Measurements from ENCODE around the gene ATP6V1C2.
"Not testable (repeated sequence)": the region's sequence is repeated elsewhere in the genome, so short reads cannot be mapped to it uniquely, and the experiment has no call there.

The ATP6V1C2 gene

DNA sequence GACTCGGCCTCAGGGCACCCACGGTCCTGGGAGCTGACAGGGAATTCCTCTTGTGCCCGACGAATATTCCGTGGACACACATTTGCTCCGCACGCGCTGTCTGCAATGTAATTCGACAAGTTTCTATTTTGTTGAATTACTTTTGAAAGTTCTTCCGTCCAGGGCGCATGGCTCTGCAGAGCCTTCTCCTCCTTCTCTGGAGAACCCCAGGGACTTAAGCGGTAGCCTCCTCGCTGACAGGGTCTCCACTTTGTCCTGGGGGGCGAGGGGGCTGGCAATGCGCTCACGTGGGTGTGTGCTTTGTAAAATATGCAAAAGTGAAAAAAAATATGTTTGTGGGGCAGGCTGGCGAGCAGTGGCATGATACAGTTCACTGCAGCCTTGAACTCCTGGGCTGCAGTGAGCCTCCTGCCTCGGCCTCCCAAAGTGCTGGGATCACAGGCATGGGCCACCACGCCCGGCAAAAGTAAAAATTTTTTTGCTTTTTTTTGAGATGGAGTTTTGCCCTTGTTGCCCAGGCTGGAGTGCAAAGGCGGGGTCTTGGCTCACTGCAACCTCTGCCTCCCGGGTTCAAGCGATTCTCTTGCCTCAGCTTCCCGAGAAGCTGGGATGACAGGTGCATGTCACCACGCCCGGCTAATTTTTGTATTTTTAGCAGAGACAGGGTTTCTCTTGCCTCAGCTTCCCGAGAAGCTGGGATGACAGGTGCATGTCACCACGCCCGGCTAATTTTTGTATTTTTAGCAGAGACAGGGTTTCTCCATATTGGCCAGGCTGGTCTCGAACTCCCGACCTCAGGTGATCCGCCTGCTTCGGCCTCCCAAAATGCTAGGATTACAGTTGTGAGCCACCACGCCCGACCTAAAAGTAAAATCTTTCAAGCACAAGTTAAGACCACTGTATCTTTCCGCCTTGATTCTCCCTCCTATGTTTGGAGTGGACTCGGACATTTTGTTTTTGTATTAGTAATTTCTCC, 92.0 kb downstream of the ATP6V1C2 start:
- DNase-seq (ENCODE audit: low read depth): not testable (repeated sequence)

DNA sequence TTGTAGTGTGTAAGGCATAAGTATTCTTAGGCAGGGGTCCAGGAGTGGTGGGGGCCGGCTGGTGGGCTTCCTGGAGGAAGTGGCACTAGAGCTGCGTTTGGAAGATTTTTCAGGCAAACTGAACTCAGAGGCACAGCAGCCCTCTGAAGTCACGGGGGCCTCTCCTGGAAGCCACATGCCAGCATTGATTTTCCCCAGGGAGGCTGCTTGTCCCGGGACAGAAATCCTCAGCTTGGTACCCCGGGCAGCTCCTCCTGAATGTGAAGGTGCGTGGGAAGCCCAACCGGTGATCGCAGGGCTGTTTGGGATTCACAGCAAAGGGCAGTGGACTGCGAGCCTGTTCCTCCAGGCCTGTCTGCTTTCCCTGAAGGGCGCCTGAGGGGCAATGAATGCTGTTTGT, 92.7 kb downstream of the ATP6V1C2 start:
- no peak for DNase-seq (ENCODE audit: low read depth)

DNA sequence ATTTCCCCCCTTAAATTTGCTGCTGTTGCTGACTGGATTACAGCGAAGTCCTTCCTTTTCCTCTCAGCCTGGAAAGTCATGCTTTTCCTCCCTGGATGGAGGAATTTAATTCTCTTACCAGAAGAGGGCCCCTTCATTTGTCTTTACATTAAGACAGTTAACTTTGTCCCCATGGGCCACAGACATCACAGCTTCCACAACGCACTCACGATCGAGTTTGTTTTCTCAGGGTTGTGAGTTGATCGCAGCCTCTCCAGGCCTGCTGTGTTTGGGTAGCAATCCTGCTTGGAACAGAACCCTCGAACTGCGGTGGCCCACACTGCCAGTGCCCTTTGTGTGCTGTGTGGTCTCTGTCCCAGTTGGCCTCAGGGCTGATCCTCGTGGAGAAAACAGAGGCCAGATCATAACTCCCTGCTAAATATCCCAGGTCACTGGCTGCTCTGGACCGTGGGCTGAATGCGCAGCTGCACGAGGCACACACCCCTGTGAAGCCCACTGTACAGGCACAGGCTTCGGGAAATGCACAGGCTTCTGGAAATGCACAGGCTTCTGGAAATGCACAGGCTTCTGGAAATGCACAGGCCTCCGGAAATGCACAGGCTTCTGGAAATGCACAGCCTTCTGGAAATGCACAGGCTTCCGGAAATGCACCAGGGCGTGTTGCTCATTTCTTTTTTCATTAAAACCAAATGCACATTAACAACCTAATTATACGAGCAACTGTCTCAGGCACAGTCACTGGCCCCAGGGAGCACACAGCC, 93.3 kb downstream of the ATP6V1C2 start:
- DNase-seq (ENCODE audit: low read depth): no peak

DNA sequence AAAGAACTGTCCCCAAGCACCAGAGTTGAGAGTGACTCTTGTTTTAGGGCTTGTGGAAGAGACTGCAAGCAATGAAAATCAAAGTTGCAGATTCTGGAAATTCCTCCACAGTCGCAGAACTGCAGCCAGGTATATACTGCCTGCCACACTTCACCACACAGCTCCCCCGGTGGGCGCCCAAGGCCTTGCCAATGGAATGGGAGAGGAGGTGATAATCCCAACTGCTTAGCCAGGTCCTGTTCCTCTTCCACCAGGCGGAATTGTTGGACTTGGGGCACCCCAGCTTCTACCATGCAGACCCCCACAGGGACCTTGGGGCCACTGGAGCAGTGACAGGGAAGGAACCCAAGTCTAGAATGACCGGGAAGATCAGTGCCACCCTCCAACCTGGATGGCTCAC, 96.0 kb downstream of the ATP6V1C2 start:
- DNase-seq (ENCODE audit: low read depth): no peak

DNA sequence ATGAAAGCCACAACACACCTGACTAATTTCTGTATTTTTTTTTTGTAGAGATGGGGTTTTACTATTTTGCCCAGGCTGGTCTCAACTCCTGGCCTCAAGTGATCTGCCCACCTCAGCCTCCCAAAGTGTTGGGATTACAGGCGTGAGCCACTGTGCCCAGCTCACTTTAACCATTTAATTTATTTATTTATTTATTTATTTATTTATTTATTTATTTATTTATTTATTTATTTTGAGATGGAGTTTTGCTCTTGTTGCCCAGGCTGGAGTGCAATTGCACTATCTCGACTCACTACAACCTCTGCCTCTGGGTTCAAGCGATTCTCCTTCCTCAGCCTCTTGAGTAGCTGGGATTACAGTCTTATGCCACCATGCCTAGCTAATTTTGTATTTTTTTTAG, 96.9 kb downstream of the ATP6V1C2 start:
- not testable (repeated sequence) for DNase-seq (ENCODE audit: low read depth)

DNA sequence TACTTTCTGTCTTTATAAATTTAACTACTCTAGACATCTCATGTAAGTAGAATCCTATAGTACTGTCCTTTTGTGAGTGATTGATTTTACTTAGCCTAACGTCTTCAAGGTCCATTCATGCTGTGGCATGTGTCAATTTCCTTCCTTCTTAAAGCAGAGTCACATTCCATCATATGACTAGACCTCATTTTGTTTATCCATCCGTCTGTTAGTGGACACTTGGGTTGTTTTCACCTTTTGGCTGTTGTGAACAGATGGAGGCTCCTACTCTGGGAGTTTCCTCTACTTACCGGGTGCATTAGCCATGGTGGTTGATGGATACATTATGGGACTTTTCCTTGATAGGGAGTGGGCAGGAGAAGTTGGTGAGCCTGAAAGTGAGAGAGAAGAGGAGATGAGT, 97.6 kb downstream of the ATP6V1C2 start:
- DNase-seq (ENCODE audit: low read depth): no peak

DNA sequence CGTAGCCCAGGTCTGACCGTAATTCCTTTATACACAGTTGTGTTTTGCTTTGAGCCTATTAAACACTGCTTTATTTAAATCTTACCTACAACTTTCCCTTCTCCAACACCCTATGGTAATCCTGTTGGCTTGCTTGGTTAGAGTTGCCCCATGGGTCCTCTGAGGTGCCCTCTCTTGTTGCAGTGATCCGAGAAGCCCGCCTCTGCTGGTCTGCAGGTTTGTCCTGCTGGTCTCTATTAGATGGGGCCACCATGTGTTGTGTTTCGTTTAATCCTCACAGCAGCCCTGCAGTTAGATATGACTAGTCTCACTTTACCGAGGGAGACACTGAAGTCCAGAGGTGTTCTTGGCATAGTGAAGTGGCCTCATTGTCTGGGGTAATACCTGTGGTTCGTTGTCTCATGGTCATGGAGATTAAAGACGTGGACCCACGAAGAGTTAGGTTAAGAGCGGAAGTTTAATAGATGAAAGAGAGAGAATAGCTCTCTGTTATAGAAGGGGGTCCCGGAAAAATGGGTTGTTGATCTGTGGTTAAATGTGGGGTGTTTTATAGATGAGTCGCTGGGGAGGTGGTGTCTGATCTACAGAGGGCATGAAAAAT, 98.4 kb downstream of the ATP6V1C2 start:
- DNase-seq (ENCODE audit: low read depth): no peak

DNA sequence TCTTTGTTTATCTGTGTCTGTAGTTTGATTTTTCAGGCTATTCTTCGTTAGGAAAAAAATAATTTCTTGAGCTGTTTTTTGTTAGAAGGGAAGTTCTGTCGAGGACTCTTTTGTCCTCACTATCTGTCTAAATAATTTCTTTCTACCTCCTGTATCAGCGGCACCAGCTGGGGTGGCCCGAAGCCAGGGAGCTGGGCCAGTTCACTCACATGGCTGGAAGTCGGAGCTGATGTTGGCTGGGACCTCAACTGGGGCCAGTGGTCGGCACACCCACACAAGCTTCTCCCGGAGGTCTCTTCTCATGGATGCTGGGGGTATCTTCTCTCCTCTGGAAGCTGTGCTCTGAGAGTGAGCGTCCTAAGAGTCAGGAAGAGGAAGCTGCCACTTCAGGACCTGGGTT, 99.1 kb downstream of the ATP6V1C2 start:
- DNase-seq (ENCODE audit: low read depth): no peak

DNA sequence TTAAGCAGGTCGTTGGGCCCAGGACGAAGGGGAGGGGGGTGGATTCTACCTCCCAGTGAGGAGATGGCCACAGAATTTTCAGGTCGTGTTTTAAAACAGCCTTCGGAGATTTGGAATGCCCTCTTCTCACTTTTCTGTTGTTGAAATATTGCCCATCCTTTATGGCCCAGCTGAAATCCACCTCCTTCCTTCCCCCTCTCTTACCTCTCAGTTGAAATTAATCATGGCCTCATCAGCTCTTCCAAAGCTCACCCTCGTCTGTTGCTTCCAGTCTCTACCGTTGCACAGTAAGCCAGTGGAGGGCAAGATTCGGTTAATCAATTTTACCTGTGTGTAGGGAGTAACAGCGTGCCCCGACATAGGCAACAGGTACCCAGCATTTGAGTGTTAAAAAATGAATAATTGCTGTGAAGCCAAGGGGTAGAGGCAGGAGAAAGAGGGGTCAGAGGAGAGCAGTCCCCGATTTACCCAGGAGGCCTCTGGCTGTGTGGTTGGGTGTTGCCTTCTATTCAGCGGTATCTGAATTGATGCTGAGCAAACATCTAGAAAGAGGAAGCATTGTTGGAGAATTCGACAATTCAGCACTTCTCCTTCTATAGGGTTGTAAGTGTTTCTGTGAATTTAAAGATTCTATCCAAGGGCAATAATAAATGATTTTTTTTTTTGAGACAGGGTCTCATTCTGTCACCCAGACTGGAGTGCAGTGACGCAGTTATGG, 99.7 kb downstream of the ATP6V1C2 start:
- DNase-seq (ENCODE audit: low read depth): no peak

DNA sequence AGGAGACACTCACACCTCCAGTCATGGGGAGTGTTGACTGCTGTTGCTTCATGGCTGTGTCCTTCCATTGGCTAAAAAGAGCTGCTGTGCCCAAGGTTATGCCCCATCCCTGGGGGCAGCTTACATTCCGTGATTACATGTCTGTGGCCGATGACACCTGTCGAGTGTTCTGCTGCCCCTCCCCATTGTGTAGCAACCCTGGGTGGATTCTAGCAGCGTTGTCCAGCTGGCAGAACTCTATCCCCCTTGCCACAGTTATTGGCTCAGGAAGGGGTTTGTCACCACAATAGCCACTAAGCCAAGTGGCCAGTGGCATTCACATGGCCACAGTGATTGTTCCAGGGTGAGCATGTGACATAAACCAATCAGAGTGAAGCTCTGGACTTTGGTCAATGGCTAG, 102.8 kb downstream of the ATP6V1C2 start:
- no peak for DNase-seq (ENCODE audit: low read depth)

DNA sequence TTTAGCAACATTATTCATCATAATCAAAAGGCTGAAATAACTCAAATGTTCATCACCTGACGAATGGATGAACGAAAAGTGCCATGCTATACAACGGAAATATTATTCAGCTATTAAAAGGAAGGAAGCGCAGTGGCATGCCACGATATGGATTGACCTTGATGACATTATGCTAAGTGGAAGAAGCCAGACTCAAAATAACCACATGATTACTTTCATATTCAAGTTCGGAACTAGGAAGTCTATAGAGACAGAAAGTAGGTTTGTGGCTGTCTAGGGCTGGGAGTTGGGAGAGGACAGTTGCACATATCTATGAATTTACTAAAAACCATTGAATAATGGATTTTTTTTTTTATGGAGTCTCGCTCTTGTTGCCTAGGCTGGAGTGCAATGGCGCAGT, 104.6 kb downstream of the ATP6V1C2 start:
- no peak for DNase-seq (ENCODE audit: low read depth)

DNA sequence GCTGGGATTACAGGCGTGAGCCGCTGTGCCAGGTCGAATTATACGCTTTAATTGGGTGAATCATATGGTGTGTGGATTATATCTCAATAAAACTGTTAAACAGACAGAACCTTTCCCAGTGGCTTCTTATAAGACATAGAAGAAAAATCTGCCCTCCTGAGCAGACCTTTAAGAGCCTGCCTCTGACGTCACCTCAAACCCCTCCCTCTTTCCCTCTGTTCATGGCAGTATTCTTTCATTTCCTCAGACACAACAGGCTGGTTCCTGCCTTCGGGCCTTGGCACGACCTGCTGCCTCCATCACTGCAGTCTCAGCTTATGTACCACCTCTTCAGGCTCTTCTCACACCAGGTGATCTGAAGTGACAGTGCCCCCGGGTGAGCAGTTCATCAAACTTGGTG, 105.2 kb downstream of the ATP6V1C2 start:
- DNase-seq (ENCODE audit: low read depth): no peak

DNA sequence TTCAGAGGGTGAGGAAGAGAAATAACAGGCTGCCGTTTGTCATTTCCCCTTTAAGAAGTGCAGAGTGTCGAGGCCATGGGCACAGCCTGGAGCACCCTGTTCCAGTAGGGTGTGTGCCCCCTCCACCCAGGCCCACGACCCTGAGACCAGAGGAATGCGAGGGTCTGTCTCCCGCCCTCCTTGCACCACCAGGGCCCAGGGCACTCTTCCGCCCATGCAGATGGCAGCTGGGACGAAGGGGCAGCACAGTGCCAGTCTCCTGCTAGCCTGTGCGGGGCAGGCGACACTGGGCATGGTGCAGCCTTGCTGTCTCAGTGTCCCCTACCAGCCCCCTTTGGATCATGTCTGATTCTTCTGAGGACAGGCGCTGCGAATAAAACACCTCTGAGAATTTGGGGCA, 106.9 kb downstream of the ATP6V1C2 start:
- DNase-seq (ENCODE audit: low read depth): no peak

DNA sequence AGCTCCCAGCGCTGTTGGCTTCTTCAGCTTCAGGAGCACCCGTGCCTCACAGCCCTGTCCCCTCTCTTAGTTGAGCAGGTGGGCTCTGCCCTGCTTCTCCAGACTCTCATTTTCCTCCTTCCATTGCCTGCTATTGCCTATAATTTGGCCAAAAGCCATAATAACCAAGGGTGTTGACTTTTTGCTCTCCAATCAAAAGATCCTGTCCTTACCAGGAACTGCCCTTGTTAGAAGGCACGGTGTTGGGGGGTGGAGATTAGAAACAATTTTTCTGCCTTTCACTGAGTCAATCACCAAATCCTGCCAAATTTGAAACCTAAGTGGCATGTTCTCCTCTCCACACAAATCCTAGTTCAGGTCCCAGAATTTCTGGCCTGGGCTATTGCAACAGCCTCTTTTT, 107.9 kb downstream of the ATP6V1C2 start:
- DNase-seq (ENCODE audit: low read depth): no peak

DNA sequence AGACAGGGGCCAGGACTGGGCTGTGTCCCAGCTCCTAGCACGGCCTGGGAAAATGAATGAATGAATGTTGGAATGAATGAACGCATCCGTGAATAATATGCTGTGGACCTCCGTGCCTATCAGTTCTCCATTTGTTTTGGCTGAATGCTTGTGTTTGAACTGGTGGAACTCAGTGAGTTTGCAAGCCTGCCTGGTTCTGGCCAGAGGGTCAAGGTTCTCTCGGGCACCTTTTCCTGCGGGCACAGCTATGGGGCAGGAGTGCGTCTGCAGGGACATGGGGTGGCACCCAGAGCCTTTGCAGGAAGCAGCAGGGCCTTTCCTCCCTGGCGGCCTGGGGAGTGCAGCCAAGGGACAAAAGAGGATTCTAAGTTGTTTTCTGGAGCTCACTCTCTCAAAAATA, 108.8 kb downstream of the ATP6V1C2 start:
- DNase-seq (ENCODE audit: low read depth): no peak

DNA sequence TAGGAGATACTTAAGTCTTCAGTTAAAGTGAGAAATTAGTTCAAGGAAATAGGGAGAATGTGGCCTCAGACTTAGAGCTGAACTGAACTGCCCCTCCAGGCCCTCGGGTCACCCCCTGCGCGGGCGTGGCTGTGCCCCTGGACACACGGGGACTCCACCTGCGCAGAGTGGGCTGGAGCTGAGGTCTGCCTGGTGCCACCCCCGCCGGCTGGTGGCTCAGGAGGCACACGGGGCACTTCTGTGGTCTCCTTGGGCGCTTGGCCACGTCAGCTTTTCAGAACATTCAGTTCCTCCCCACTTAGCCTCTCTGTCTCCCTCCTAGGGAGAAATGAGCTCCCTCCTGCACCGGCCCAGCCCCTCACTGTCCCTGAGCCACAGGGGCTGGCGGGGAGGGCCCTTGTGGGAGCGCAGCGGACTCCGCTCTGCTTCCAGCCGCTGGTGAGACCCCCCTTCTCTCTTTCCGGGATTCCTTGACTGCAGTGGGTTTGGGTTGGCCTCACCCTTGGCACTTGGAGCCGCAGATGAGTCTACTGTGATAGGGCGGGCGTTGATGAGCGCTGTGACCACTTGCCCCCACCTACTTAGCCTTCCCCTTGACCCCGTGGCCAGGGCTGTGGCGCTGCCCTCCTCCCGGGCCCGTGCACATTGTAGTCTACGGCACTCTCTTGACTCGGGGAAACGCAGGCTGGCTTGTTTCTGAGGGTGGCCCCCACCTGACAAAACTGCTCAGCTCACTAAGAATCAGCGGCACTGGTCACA, 109.4 kb downstream of the ATP6V1C2 start:
- no peak for DNase-seq (ENCODE audit: low read depth)

DNA sequence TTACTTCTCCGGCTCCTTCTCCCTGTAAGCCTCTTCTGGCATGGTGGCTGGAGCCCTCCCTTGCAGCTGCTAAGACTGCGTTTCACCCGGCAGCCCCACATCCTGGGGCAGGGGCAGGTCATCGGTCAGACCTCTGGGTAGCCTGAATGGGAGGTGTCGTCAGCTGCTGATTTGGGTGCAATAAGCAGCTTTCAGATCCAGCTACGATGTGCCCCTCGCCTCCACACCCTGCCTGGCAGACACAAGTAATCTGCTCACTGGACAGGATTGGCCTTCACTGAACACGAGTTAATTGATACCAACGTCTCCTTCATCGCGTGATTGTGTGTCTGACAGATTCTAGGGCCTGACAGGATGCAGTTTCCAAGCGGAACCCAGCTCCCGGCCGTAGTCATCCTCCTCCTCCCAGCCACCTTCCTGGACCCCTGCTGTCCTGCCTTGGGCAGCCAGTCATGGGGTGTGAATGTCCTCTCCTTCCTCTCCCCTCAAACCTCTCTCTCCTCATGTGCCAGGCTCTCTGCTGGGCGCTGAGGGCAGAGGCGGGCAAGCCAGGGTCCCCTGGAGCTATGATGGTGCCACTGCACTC, 110.1 kb downstream of the ATP6V1C2 start:
- DNase-seq (ENCODE audit: low read depth): no peak

DNA sequence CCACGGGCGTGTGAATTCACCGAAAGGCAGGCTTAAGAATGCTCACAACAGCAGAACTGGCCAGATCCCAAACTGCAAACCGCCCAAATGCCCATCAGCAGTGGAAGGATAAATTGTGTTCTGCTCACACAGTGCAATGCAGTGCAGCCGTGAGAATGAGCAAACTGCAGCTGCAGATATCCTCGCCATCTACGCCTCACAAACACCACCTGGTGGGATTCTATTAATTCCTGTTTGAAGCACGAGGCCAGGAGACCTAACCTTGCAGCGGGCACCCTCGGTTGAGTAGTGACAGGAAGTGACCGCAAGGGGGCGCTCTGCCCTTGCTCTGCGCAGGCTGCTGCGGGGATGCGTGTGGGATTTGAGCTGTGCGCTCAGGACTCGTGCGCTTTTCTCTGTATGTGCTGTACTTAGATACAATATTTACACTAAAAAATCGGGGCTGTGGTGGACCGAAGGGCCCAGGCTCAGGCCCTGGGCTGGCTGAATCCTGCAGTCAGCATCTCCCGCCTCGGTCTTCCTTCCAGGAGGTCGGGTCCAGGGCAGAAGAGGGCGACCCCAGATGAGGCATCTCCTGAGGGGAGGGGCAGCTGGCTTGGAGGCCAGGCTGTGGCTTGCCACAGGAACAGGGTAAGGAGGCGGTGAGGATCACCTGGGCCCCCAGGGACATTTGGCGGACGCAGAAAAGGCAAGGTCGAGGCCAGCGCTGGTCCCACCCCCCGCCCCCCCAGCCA, 110.9 kb downstream of the ATP6V1C2 start:
- DNase-seq (ENCODE audit: low read depth): peak; percentile 53

DNA sequence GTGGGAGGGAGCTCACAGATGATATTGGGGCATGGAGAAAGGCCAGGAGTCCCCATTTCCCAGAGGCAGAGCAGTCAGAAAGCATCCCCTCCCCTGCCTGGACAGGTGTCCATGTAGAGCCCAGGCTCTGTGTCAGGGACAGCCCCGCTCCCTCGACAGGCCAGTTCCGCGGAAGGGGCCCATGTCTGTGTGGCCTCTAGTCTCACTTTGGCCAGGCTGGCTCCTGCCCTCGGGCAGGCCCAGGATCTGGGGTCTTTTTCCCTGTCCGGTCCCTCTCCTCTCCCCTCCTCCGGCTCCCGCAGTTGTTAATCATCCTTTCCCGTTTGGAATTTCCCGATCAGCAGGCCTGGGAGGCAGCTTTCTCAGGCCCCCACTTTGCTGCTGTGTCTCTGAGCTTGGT, 111.6 kb downstream of the ATP6V1C2 start:
- no peak for DNase-seq (ENCODE audit: low read depth)

DNA sequence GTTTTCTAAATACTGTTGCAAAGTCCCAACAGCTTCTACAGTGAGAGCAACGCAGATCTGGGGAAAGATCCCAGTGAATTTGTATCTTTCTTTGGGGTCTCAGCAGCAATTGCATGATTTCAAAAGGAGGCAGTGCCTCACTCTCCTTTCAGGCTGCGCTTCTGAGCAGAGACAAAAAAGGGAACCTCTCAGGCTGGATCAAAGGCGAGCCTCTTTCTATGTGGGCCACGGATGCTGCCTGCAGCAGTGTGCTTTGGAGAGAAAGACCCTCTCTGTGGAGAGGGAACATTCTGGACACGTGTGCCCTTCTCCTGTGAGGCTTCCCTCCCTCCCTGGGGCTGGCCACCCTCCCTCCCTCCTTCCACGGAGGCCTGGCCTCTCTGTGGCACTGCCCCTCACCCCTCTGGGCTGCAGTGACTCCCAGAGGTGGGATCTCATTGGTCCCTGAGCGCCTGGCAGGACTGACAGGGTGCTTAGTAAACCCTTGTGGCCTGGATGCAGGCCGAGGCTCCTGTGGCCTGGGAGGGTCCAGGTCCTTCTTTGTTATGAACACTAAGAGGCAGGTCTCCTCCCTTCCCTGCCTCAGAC, 112.7 kb downstream of the ATP6V1C2 start:
- no peak for DNase-seq (ENCODE audit: low read depth)

Data from T-helper 22 cell (primary cell).